Thyroid gland (tissue), 4 donors: ENCODE measurements around the gene SCAMP4. TPM values are rescaled to one million over a fixed set of nuclear protein-coding genes. Genes with fewer than 3 reads are reported as not detected.

Source experiments
- DNase-seq, 2 donors: peaks; one replicate each; pipeline ENCODE4 v3.0.0-alpha.2; 2019
- H3K27ac ChIP-seq, 3 donors: fragments of 200-600 bp; sonication (generic); 1 replicate in 2 of 3; 2 replicates in 1 of 3; pipeline ENCODE4 v1.5.1; 2016 to 2019; ENCODE audit warnings: mild to moderate bottlenecking in 1 of 3, moderate library complexity in 1 of 3
- H3K27me3 ChIP-seq: fragments of 200-600 bp; sonication (generic); one replicate; pipeline ENCODE4 v1.5.1; 2019
- H3K36me3 ChIP-seq, 2 donors: fragments of 200-600 bp; sonication (generic); one replicate each; pipeline ENCODE4 v1.5.1; 2016 to 2019
- H3K4me1 ChIP-seq, 2 donors: fragments of 200-600 bp; sonication (generic); one replicate each; pipeline ENCODE4 v1.5.1; 2017 to 2019
- H3K4me3 ChIP-seq, 3 donors: fragments of 200-600 bp; sonication (generic); replicated peaks in 1 of 3; 1 replicate in 2 of 3; 2 replicates in 1 of 3; pipeline ENCODE4 v1.5.1; 2016; ENCODE audit warnings: mild to moderate bottlenecking in 1 of 3
- H3K9me3 ChIP-seq: fragments of 200-600 bp; sonication (generic); one replicate; pipeline ENCODE4 v1.5.1; 2017
- POLR2A ChIP-seq, 2 donors: fragments of 450-650 bp; IDR thresholded peaks; one replicate each; pipeline ENCODE4 v1.6.1; 2017; ENCODE audit warnings: antibody characterized with exemption in 2 of 2, mild to moderate bottlenecking in 2 of 2, moderate library complexity in 1 of 2
- WGBS, 2 donors: methylation state at CpG; one replicate each; pipeline ENCODE4 v1.1.5; 2017; 5-methylcytosine and 5-hydroxymethylcytosine counted together
- intact Hi-C: fragments of 100-400 bp; cut with DNase I; formaldehyde crosslinking; loops from one replicate; pipeline ENCODE4 v1.15.1; 2023
- total RNA-seq, 4 donors: library from RNA; depleted of rRNA; stranded (reverse); fragments of >200 nt; gene quantifications; one replicate each; pipeline ENCODE4 v1.2.3, GENCODE V29; 2016
- TF ChIP-seq, protein P1 (sequence below), 6 experiments: fragments of 200-600 bp in 3 of 6; fragments of 450-650 bp in 3 of 6; sonication (generic) in 3 of 6; IDR thresholded peaks; one replicate each; pipeline ENCODE4 v1.5.1; 2016 to 2019; ENCODE audit warnings: antibody characterized with exemption in 6 of 6, mild to moderate bottlenecking in 2 of 6, inconsistent platforms in 1 of 6, moderate library complexity in 1 of 6

The SCAMP4 gene
- total RNA-seq, 4 donors from 2014 or later: 69.5 to 269 (median 137) TPM

DNA sequence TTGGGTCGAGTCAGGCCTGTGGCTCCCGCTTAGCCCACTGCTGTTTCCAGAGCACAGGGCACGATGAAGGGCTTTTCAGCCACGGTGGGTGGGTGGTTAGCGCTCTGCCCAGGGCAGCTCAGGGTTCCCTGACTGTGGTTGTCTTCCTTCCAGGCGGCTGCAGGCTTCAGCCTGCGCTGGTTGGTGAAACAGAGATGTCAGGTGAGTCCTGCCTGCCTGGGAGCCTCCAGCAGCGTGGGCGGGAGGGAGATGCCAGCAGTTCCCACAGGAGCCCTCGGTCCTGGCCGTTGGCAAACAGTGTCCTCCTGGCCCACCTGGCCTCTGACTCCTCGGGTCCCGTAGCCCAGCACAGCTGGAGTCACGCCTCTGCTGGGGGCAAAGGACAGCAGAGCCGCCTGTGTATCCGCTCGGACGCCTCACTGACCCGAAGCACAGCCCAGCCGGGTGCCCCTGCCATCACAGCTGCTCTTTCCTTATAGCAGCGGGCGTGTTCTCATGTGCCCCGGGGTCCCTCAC is 9.7 kb downstream of the SCAMP4 start:
- Histone ChIP-seq H3K9me3 (no peaks in the 10 kb centered on the region), H3K27me3 (no peaks in the 10 kb centered on the region), H3K4me1 (peaks cover 7 to 16% of the 10 kb centered on the region in 2 donors), H3K4me3 (no peak overlapping the region), H3K36me3 (peaks cover 28 to 33% of the 10 kb centered on the region in 2 donors), H3K27ac (no peak overlapping the region)
- DNase-seq: no peak
- 83 to 99% methylated on average over 11 to 19 of the region's 23 CpGs for WGBS, 2 donors
- intact Hi-C loops: no loop called here
- TF ChIP-seq, protein P1, sequence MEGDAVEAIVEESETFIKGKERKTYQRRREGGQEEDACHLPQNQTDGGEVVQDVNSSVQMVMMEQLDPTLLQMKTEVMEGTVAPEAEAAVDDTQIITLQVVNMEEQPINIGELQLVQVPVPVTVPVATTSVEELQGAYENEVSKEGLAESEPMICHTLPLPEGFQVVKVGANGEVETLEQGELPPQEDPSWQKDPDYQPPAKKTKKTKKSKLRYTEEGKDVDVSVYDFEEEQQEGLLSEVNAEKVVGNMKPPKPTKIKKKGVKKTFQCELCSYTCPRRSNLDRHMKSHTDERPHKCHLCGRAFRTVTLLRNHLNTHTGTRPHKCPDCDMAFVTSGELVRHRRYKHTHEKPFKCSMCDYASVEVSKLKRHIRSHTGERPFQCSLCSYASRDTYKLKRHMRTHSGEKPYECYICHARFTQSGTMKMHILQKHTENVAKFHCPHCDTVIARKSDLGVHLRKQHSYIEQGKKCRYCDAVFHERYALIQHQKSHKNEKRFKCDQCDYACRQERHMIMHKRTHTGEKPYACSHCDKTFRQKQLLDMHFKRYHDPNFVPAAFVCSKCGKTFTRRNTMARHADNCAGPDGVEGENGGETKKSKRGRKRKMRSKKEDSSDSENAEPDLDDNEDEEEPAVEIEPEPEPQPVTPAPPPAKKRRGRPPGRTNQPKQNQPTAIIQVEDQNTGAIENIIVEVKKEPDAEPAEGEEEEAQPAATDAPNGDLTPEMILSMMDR (IDR thresholded peaks at IDR 0.05): no peak
- no peak for TF ChIP-seq POLR2A (IDR thresholded peaks at IDR 0.05)

- Histone ChIP-seq H3K36me3 (peaks cover 40 to 50% of the 10 kb centered on the region in 2 donors), H3K27me3 (no peaks in the 10 kb centered on the region), H3K4me3 (no peak overlapping the region), H3K9me3 (no peaks in the 10 kb centered on the region), H3K27ac (no peak overlapping the region), H3K4me1 (peaks cover 7 to 12% of the 10 kb centered on the region in 2 donors)
- no peak for DNase-seq
- no peak for TF ChIP-seq POLR2A (IDR thresholded peaks at IDR 0.05)
- TF ChIP-seq, protein P1 (IDR thresholded peaks at IDR 0.05): no peak
- intact Hi-C loops: no loop called here
- WGBS, 2 donors: 89 to 95% methylated on average over 17 of the region's 17 CpGs
Observed at GRCh38 chr19:1917146-1917545, 11.9 kb downstream of the SCAMP4 start.

DNA sequence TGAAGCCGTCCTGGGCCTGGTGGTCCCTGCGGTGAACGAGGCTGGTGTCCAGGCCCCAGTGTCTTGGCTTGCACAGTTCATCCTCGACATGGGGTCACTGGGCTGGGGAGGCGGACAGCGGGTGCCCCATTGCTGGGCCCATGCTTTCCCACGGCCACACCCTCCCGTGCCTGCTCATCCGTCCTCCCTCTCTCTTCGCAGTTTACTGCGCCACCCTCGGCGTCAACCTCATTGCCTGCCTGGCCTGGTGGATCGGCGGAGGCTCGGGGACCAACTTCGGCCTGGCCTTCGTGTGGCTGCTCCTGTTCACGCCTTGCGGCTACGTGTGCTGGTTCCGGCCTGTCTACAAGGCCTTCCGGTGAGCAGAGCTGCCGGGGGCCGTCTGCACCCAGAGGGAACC is 12.7 kb downstream of the SCAMP4 start:
- Histone ChIP-seq H3K27ac (no peak overlapping the region), H3K27me3 (no peaks in the 10 kb centered on the region), H3K4me1 (peaks cover 7 to 12% of the 10 kb centered on the region in 2 donors), H3K9me3 (no peaks in the 10 kb centered on the region), H3K4me3 (no peak overlapping the region), H3K36me3 (peaks cover 39 to 44% of the 10 kb centered on the region in 2 donors)
- DNase-seq: no peak
- 96 to 97% methylated on average over 19 to 24 of the region's 25 CpGs for WGBS, 2 donors
- intact Hi-C loops: no loop called here
- TF ChIP-seq, protein P1 (IDR thresholded peaks at IDR 0.05): no peak
- no peak for TF ChIP-seq POLR2A (IDR thresholded peaks at IDR 0.05)

DNA sequence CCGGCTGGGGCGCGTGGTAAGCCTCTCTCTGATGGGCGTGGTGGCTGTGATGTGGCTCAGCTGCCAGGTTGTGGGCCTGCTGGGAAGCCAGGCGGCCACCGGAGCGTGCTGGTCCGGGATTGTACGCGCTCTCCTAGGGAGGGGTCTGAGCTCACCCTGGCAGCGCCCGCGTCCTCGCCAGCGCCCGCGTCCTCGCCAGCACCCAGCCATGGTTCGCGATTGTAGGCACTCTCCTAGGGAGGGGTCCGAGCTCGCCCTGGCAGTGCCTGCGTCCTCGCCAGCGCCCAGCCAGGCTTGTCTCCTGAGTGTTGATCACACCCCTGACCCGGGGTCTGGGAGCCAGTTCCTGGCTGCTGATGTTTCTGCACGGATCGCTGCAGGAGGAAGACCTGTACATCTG is 13.8 kb downstream of the SCAMP4 start:
- no peak overlapping the region for H3K4me3 ChIP-seq
- H3K27me3 ChIP-seq: no peaks in the 10 kb centered on the region
- WGBS, 2 donors: 94 to 97% methylated on average over 10 to 24 of the region's 28 CpGs
- peaks cover 41 to 44% of the 10 kb centered on the region in 2 donors for H3K36me3 ChIP-seq
- H3K27ac ChIP-seq: no peak overlapping the region
- TF ChIP-seq, protein P1 (IDR thresholded peaks at IDR 0.05): no peak
- TF ChIP-seq POLR2A (IDR thresholded peaks at IDR 0.05): no peak
- intact Hi-C loops: no loop called here
- DNase-seq: no peak
- no peaks in the 10 kb centered on the region for H3K9me3 ChIP-seq
- peaks cover 4 to 7% of the 10 kb centered on the region in 2 donors for H3K4me1 ChIP-seq

DNA sequence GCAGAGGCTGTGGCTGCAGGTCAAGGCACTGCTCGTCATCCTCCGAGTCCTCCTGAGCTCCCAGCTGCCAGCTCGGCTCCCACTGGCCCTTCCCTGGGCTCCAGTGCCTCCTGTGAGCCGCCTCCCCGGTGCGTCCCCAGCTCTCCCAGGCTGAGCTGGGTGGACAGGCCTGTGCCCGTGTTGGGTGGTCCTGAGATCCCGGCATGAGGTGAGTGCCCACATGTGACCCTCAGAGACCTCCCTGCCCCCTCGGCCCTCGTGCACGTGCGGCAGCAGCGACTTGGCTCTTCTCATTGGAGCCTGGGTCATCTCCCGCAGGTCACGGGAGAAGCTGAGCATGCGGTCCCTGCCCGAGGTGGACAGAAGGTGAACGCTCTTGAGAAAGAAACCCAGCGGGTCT is 15.4 kb downstream of the SCAMP4 start:
- TF ChIP-seq, protein P1 (IDR thresholded peaks at IDR 0.05): no peak
- no peak for TF ChIP-seq POLR2A (IDR thresholded peaks at IDR 0.05)
- 95 to 98% methylated on average over 8 to 18 of the region's 19 CpGs for WGBS, 2 donors
- intact Hi-C loops: no loop called here

More for the DNA sequence above, 15.4 kb downstream of the SCAMP4 start:
- H3K9me3 ChIP-seq: no peaks in the 10 kb centered on the region
- H3K36me3 ChIP-seq: peaks cover 47 to 53% of the 10 kb centered on the region in 2 donors
- no peak overlapping the region for H3K27ac ChIP-seq
- no peaks in the 10 kb centered on the region for H3K4me1 ChIP-seq
- no peaks in the 10 kb centered on the region for H3K27me3 ChIP-seq
- no peak for DNase-seq
- H3K4me3 ChIP-seq: no peak overlapping the region
